ENCODE results near the gene CENPB. TPM values are rescaled to one million over a fixed set of nuclear protein-coding genes. Genes with fewer than 3 reads are reported as not detected.

The CENPB gene
- total RNA-seq, 1 donor from 2014 or later: 82.3 TPM

DNA sequence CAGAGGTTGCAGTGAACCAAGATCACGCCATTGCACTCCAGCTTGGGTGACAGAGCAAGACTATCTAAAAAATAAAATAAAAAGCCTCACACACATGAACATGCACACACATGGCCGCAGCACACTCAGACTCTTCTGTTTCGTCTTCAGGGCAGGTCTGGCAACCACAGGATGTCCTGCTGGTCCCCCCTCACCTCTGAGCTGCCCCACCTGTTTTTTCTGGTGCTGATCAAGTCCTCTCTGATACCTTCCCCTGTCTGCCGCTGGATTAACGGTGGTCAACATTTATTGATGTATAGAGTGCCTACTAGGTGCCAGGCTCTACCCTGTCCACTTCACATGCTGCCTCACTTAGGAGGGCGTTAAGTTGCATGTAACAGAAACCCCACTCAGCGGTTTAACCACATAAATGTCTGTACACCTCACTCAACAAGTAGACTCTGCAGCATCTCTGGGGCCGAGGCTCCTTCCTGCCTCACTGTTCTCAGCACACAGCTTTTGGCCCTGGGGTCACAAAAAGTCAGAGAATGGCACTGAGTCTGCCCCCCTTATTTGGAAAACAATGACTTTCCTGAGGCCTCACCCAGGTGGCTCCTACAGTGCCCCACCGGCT lies 29.3 kb upstream of the CENPB start:
- no peak for DNase-seq (ENCODE audit: low read depth)
- TF ChIP-seq, protein P1, sequence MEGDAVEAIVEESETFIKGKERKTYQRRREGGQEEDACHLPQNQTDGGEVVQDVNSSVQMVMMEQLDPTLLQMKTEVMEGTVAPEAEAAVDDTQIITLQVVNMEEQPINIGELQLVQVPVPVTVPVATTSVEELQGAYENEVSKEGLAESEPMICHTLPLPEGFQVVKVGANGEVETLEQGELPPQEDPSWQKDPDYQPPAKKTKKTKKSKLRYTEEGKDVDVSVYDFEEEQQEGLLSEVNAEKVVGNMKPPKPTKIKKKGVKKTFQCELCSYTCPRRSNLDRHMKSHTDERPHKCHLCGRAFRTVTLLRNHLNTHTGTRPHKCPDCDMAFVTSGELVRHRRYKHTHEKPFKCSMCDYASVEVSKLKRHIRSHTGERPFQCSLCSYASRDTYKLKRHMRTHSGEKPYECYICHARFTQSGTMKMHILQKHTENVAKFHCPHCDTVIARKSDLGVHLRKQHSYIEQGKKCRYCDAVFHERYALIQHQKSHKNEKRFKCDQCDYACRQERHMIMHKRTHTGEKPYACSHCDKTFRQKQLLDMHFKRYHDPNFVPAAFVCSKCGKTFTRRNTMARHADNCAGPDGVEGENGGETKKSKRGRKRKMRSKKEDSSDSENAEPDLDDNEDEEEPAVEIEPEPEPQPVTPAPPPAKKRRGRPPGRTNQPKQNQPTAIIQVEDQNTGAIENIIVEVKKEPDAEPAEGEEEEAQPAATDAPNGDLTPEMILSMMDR (conservative IDR thresholded peaks at IDR 0.05; ENCODE audit: low read depth, low read length): no peak
- no peak overlapping the region for H3K4me3 ChIP-seq (ENCODE audit: low read depth, low read length)

DNA sequence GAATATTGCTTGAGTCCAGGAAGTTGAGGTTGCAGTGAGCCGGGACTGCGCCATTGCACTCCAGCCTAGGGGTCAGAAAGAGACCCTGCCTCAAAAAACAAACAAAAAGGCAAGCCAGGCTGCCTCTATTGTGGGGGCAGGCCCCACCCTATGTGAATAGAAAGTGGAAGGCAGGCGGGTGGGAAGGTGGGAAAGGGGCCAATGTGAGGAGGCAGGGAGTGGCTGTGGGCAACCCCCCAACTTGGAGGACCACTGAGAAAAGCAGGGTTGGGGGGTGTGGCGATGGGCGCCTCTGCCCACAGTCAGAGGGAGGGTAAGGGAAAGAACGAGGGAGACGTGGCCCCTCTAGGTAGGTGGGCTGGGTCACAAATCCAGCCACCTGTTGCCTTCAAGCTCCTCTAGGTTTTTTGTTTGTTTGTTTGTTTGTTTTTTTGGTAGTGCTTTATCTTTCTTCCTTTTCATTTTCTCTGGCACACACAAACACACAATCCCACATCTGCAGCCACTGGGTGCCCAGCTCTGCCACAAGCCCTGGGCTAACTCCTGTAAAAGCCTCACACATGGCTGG lies 28.5 kb upstream of the CENPB start:
- TF ChIP-seq, protein P1 (conservative IDR thresholded peaks at IDR 0.05; ENCODE audit: low read depth, low read length): no peak
- no peak for DNase-seq (ENCODE audit: low read depth)
- no peak overlapping the region for H3K4me3 ChIP-seq (ENCODE audit: low read depth, low read length)

DNA sequence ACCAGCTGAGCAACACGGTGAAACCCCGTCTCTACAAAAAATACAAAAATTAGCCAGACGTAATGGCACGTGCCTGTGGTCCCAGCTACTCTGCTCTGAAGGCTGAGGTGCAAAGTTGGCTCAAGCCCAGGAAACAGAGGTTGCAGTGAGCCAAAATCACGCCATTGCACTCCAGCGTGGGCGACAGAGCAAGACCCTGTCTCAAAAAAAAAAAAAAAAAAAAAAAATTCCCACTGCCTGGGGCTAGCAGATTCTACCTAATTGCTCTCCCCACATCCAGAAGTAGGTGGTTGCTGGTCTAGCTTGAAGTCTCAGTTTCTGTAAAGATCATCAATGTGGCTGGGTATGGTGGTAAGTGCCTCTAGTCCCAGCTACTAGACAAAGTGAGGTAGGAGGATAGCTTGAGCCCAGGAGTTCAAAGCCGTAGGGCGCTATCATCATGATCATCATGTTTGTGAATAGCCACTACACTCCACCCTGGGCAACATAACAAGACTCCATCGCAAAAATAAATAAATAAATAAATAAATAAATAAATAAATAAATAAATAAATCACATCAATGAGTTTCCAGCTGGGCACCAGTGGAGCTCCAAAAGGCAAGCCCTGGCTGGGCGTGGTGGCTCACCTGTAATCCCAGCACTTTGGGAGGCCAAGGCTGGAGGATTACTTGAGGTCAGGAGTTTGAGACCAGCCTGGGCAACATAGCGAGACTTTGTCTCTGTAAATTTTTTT lies 27.5 kb upstream of the CENPB start:
- H3K4me3 ChIP-seq (ENCODE audit: low read depth, low read length): no peak overlapping the region
- TF ChIP-seq, protein P1 (conservative IDR thresholded peaks at IDR 0.05; ENCODE audit: low read depth, low read length): no peak
- DNase-seq (ENCODE audit: low read depth): no peak

DNA sequence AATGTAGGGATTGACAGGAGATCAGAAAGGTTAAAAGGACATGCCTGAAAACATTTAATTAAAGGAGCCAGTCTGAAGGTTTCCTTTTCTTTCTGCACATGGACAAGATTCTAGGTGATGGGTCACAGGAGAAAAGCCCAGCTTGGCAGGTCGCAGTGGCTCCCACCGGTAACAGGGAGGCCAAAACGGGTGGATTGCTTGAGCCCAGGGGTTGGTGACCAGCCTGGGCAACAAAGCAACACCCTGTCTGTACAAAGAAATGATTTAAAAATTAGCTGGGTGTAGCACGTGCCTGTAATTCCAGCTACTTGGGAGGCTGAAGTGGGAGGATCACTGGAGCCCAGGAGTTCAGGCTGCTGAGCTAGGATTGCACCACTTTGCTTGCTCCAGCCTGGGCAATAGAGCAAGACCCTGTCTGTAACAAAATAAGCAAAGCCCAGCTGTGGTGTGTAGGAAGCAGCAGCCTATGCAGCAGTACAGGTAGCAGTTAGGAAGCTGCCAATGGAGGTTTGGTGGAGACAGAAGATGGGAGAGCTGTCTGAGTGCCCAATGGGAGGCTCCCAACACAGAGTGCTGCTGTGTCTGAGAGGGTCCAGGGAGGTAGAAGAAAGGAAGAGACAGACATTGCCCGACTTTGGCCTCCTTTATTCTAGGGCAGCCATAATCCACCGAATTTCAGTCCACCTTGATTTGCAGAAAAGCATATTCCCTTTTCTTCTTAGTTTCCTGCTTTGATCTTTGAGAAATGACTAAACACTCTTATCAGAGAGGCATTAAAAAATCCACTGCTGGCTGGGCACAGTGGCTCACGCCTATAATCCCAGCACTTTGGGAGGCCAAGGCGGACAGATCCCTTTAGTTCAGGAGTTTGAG lies 26.7 kb upstream of the CENPB start:
- no peak overlapping the region for H3K4me3 ChIP-seq (ENCODE audit: low read depth, low read length)
- no peak for DNase-seq (ENCODE audit: low read depth)
- TF ChIP-seq, protein P1 (conservative IDR thresholded peaks at IDR 0.05; ENCODE audit: low read depth, low read length): no peak

DNA sequence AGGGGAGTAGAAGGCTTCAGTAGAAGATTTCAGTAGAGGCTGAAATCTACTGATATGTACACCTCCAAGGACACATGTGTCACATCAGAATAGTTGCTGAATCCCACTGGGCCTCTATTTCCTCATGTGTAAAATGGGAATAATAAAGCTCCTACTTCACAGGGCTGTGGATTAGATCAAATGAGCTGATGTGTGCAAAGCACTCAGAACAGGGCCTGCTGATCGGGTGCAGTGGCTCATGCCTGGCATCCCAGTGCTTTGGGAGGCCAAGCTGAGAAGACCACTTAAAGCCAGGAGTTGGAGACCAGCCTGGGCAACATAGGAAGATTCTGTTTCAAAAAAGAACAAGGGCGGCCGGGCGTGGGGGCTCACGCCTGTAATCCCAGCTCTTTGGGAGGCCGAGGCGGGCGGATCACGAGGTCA lies 25.7 kb upstream of the CENPB start:
- TF ChIP-seq, protein P1 (conservative IDR thresholded peaks at IDR 0.05; ENCODE audit: low read depth, low read length): no peak
- no peak for DNase-seq (ENCODE audit: low read depth)
- H3K4me3 ChIP-seq (ENCODE audit: low read depth, low read length): no peak overlapping the region

DNA sequence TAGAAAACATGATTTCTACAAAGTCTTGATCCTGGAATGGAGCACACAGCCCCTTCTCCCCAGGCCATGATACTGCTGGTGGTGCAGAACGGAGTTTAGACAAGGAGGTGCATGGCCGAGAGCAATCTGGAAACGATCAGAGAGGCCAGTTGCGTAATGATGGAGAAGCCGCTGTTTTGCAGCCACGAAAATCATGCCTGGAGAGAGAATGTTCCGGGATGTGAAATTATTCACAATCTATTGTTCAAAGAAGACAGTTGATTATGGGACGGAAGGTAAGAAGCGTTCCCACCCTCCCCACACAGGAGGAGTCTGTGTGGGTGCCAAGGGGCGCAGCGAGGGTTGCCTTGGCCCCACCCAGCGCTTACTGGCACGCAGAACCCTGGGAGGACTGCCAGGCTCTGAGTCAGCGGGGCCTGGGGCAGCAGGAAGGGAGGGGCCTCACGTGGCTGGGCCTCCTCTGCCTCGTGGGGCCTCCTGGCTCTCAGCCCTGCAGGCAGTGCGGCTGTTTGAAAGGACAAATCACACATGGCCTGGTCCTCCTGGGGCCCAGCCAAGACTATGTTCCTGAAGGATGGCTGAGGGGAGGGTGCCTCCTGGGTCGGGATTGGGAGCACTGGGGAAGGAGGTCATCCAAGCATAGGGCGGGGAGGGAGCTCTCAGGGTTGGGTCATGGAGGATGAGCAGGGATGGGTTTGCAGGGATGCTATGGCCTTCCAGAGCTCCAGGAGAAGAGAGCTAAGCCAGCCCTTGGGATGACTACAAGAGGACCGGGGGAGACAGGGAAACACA lies 25.1 kb upstream of the CENPB start:
- TF ChIP-seq, protein P1 (conservative IDR thresholded peaks at IDR 0.05; ENCODE audit: low read depth, low read length): no peak
- DNase-seq (ENCODE audit: low read depth): peak; percentile 90
- H3K4me3 ChIP-seq (ENCODE audit: low read depth, low read length): peak overlapping the region; percentile 43
